CD4-positive, alpha-beta T cell treated with Interleukin-17A for 4 hours (primary cell): ENCODE data around the gene MVK.

ENCODE experiments used
- DNase-seq: peaks from one replicate; pipeline ENCODE4 v3.0.0-alpha.2; 2020; ENCODE audit warnings: mixed read lengths

The MVK gene

GRCh38 chr12:109547286-109547685, 26.3 kb upstream of the MVK start:
- no peak for DNase-seq

- DNase-seq = no peak
Measured at GRCh38 chr12:109548258-109548657, 25.3 kb upstream of the MVK start.

GRCh38 chr12:109549613-109550270, 23.9 kb upstream of the MVK start:
- DNase-seq = no peak

GRCh38 chr12:109550281-109550680, 23.3 kb upstream of the MVK start:
- no peak for DNase-seq

- DNase-seq = no peak
Measured at GRCh38 chr12:109551108-109551507, 22.5 kb upstream of the MVK start.

- no peak for DNase-seq
Measured at GRCh38 chr12:109552971-109553370, 20.6 kb upstream of the MVK start.

GRCh38 chr12:109553483-109553882, 20.1 kb upstream of the MVK start:
- no peak for DNase-seq

- DNase-seq = no peak
Measured at GRCh38 chr12:109553906-109554500, 19.6 kb upstream of the MVK start.

GRCh38 chr12:109554761-109555160, 18.8 kb upstream of the MVK start:
- DNase-seq = no peak

- no peak for DNase-seq
Measured at GRCh38 chr12:109555431-109556315, 17.9 kb upstream of the MVK start.

- no peak for DNase-seq
Measured at GRCh38 chr12:109557200-109557599, 16.4 kb upstream of the MVK start.

GRCh38 chr12:109557805-109558204, 15.8 kb upstream of the MVK start:
- DNase-seq = no peak

- DNase-seq = no peak
Measured at GRCh38 chr12:109558374-109559199, 15.0 kb upstream of the MVK start.

GRCh38 chr12:109559200-109559505, 14.4 kb upstream of the MVK start:
- DNase-seq = no peak

GRCh38 chr12:109559601-109560000, 14.0 kb upstream of the MVK start:
- no peak for DNase-seq

GRCh38 chr12:109560867-109561710, 12.5 kb upstream of the MVK start:
- DNase-seq = no peak

- DNase-seq = no peak
Measured at GRCh38 chr12:109561711-109562030, 11.9 kb upstream of the MVK start.

- DNase-seq = no peak
Measured at GRCh38 chr12:109562871-109563270, 10.7 kb upstream of the MVK start.

GRCh38 chr12:109563291-109564284, 10.0 kb upstream of the MVK start:
- no peak for DNase-seq

- DNase-seq = no peak
Measured at GRCh38 chr12:109566424-109566823, 7.2 kb upstream of the MVK start.

- no peak for DNase-seq
Measured at GRCh38 chr12:109567296-109567695, 6.3 kb upstream of the MVK start.
